ENCODE data around the gene C18orf32.

DNA sequence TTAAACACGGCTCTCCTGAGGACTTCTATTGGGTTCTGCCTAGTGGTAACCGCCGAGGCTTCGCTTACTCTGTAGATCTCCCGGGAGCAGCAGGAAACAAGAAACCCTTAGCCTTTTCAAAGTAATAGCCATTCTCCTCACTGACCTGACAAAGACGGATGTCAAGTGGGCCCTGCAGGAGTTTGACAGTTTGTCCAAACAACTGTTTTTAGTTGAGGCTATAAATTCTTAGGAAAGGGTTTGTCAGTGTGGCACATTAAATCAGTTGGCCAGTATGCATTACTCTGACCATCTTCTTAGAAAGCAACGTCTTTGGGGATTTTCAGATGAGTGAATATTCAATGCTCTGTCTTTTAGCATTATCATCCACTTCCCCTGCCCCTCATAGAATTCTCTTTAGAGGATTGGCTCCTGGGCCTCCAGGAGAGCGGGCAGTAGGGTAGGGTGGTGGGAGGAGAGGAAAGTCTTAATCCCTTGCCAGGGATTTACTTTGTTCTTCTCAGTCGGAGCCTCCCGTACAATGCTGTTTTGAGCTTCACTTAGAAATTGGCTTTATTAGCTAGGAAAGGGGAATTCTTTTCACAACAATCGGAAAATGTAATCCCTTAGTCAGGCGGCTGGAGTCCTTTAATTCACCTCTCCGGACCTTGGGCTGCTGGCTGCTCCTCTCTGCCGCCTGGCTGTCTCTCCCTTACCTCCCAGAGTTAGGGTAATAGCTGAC lies 13.3 kb upstream of the C18orf32 start:
- TF ChIP-seq, protein P1, sequence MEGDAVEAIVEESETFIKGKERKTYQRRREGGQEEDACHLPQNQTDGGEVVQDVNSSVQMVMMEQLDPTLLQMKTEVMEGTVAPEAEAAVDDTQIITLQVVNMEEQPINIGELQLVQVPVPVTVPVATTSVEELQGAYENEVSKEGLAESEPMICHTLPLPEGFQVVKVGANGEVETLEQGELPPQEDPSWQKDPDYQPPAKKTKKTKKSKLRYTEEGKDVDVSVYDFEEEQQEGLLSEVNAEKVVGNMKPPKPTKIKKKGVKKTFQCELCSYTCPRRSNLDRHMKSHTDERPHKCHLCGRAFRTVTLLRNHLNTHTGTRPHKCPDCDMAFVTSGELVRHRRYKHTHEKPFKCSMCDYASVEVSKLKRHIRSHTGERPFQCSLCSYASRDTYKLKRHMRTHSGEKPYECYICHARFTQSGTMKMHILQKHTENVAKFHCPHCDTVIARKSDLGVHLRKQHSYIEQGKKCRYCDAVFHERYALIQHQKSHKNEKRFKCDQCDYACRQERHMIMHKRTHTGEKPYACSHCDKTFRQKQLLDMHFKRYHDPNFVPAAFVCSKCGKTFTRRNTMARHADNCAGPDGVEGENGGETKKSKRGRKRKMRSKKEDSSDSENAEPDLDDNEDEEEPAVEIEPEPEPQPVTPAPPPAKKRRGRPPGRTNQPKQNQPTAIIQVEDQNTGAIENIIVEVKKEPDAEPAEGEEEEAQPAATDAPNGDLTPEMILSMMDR (IDR thresholded peaks at IDR 0.05; ENCODE audit: low read depth, low read length) = no peak
- TF ChIP-seq EZH2phosphoT487 (IDR thresholded peaks at IDR 0.05; ENCODE audit: low read depth) = no peak
